ENCODE measurements around the gene NR2F1-AS1.
"Not testable (repeated sequence)": the region's sequence is repeated elsewhere in the genome, so short reads cannot be mapped to it uniquely, and the experiment has no call there.

Gene NR2F1-AS1

GRCh38 chr5:93511445-93511844 lies 69.6 kb downstream of the NR2F1-AS1 start:
- H3K4me3 ChIP-seq (ENCODE audit: control insufficient read depth, low read depth, low read length): no peak overlapping the region
- no peak for DNase-seq (ENCODE audit: low read depth)
- no peak for TF ChIP-seq CTCF (IDR thresholded peaks at IDR 0.05; ENCODE audit: control insufficient read depth, insufficient read depth, low read depth, low read length, missing control alignments)

GRCh38 chr5:93510626-93511380 lies 70.2 kb downstream of the NR2F1-AS1 start:
- no peak overlapping the region for H3K4me3 ChIP-seq (ENCODE audit: control insufficient read depth, low read depth, low read length)
- no peak for TF ChIP-seq CTCF (IDR thresholded peaks at IDR 0.05; ENCODE audit: control insufficient read depth, insufficient read depth, low read depth, low read length, missing control alignments)
- no peak for DNase-seq (ENCODE audit: low read depth)

GRCh38 chr5:93505553-93505952 lies 75.5 kb downstream of the NR2F1-AS1 start:
- DNase-seq (ENCODE audit: low read depth); H3K4me3 ChIP-seq (ENCODE audit: control insufficient read depth, low read depth, low read length): not testable (repeated sequence)

DNA sequence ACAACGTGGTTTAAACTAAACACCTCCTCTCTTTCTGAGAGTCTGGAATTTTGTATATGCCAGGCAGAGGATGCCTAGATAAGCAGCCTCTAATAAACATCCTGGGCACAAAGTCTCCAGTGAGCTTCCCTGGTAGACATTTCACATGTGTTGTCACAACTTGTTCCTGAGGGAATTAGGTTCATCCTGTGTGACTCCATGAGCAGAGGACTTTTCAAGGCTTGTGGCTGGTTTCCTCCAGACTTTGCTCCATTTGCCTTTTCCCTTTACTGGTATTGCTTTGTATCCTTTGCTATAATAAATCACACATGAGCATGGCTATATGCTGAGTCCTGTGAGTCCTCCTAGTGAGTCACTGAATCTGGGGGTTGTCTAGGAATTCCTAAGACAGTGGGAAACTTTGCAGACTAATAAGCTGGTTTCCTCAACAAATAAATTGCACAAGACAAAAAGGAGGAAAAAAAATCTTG lies 77.4 kb downstream of the NR2F1-AS1 start:
- no peak for TF ChIP-seq CTCF (IDR thresholded peaks at IDR 0.05; ENCODE audit: control insufficient read depth, insufficient read depth, low read depth, low read length, missing control alignments)
- no peak overlapping the region for H3K4me3 ChIP-seq (ENCODE audit: control insufficient read depth, low read depth, low read length)
- DNase-seq (ENCODE audit: low read depth): peak; percentile 84

- no peak for TF ChIP-seq CTCF (IDR thresholded peaks at IDR 0.05; ENCODE audit: control insufficient read depth, insufficient read depth, low read depth, low read length, missing control alignments)
- no peak overlapping the region for H3K4me3 ChIP-seq (ENCODE audit: control insufficient read depth, low read depth, low read length)
- DNase-seq (ENCODE audit: low read depth): no peak
Measured at GRCh38 chr5:93497096-93497495, 83.9 kb downstream of the NR2F1-AS1 start.

- no peak for DNase-seq (ENCODE audit: low read depth)
- H3K4me3 ChIP-seq (ENCODE audit: control insufficient read depth, low read depth, low read length): no peak overlapping the region
- no peak for TF ChIP-seq CTCF (IDR thresholded peaks at IDR 0.05; ENCODE audit: control insufficient read depth, insufficient read depth, low read depth, low read length, missing control alignments)
Measured at GRCh38 chr5:93479982-93480509, 101.0 kb downstream of the NR2F1-AS1 start.

DNA sequence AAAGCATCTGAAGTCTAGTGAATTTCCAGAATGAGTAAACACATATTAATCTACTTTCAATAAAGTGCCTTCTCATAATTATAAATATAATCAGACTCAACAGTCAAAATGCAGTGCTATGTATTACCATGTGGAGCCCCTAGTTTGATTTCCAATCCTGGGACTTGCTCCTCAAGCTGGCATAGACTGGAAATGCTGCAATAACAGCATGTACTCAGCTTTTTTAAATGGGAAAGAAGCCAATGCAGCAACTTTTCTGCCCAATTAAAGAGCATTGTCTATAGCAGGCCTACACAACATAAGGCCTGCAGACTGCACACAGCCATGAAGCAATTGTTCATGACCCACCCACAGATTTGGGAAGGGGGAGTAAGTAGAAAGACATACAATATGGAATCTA lies 103.2 kb downstream of the NR2F1-AS1 start:
- no peak for TF ChIP-seq CTCF (IDR thresholded peaks at IDR 0.05; ENCODE audit: control insufficient read depth, insufficient read depth, low read depth, low read length, missing control alignments)
- DNase-seq (ENCODE audit: low read depth): no peak
- H3K4me3 ChIP-seq (ENCODE audit: control insufficient read depth, low read depth, low read length): no peak overlapping the region

All from AG09309 (cell line).